NT2/D1 (cell line): ENCODE results near the gene TP53I3.
"Not testable (repeated sequence)": the region's sequence is repeated elsewhere in the genome, so short reads cannot be mapped to it uniquely, and the experiment has no call there.

Experiments used
- DNase-seq: peaks from one replicate; pipeline ENCODE4 v3.0.0-alpha.2; 2011; ENCODE audit warnings: low read depth, low spot score
- H3K27me3 ChIP-seq: 2 replicates; pipeline ENCODE4 v1.6.0; 2011; ENCODE audit warnings: mild to moderate bottlenecking; ENCODE audit not compliant: insufficient read length, insufficient read depth
- H3K36me3 ChIP-seq: 2 replicates; pipeline ENCODE4 v1.6.1; 2011; ENCODE audit warnings: mild to moderate bottlenecking, low read length, mixed read lengths; ENCODE audit not compliant: insufficient read depth, insufficient read length
- H3K4me1 ChIP-seq: 2 replicates; pipeline ENCODE4 v1.5.1; 2011; ENCODE audit not compliant: insufficient read depth, insufficient read length
- H3K4me3 ChIP-seq: 2 replicates; pipeline ENCODE4 v1.5.1; 2011; ENCODE audit warnings: low read depth; ENCODE audit not compliant: insufficient read length
- H3K9ac ChIP-seq: 2 replicates; pipeline ENCODE4 v1.6.0; 2011; ENCODE audit warnings: low read depth; ENCODE audit not compliant: insufficient read length
- H3K9me3 ChIP-seq: 2 replicates; pipeline ENCODE4 v1.5.1; 2011; ENCODE audit warnings: mild to moderate bottlenecking, low read length; ENCODE audit not compliant: insufficient read depth
- SUZ12 ChIP-seq: IDR thresholded peaks from 2 replicates; pipeline ENCODE4 v1.6.1; 2011; ENCODE audit not compliant: insufficient read length, insufficient read depth; ENCODE audit errors: extremely low read depth
- YY1 ChIP-seq: IDR thresholded peaks from 2 replicates; pipeline ENCODE4 v1.6.1; 2011; ENCODE audit not compliant: insufficient read length, insufficient read depth
- ZNF274 ChIP-seq: IDR thresholded peaks from 2 replicates; pipeline ENCODE4 v1.6.1; 2011; ENCODE audit warnings: mild to moderate bottlenecking, low read depth, low read length

The TP53I3 gene

DNA sequence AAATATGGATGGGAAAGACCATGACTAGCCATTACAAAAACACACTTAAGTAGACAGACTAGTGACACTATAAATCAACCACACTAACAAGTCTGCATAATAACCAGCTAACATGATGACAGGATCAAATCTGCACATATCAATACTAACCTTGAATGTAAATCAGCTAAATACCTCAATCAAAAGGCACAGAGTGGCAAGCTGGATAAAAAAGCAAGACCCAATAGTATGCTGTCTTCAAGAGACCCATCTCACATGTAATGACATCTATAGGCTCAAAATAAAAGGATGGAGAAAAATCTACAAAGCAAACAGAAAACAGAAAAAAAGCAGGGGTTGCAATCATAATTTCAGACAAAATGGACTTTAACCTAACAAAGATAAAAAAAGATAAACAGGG is 22.2 kb upstream of the TP53I3 start:
- no peaks in the 10 kb centered on the region for H3K36me3 ChIP-seq
- no peak overlapping the region for H3K4me3 ChIP-seq
- no peak for TF ChIP-seq YY1
- TF ChIP-seq SUZ12 = no peak
- no peak for DNase-seq
- H3K9ac ChIP-seq = no peak overlapping the region
- no peaks in the 10 kb centered on the region for H3K9me3 ChIP-seq
- H3K4me1 ChIP-seq = no peaks in the 10 kb centered on the region
- no peaks in the 10 kb centered on the region for H3K27me3 ChIP-seq

DNA sequence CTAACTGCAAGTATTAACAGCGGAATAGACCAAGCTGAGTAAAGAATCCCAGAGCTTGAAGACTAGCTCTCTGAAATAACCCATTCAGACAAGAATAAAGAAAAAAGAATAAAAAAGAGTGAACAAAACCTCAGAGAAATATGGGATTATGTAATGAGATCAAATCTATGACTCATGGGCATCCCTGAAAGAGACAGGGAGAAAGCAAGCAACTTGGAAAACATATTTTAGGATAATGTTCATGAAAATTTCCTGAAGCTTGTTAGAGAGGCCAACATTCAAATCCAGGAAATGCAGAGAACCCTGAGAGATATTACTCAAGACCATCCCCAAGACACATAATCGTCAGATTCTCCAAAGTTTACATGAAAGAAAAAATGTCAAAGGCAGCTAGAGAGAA is 21.2 kb upstream of the TP53I3 start:
- H3K4me1 ChIP-seq = no peaks in the 10 kb centered on the region
- H3K4me3 ChIP-seq = no peak overlapping the region
- no peak for TF ChIP-seq SUZ12
- no peak for TF ChIP-seq YY1
- no peak for TF ChIP-seq ZNF274
- H3K9ac ChIP-seq = no peak overlapping the region
- no peaks in the 10 kb centered on the region for H3K9me3 ChIP-seq
- H3K27me3 ChIP-seq = no peaks in the 10 kb centered on the region
- no peaks in the 10 kb centered on the region for H3K36me3 ChIP-seq
- DNase-seq = no peak

DNA sequence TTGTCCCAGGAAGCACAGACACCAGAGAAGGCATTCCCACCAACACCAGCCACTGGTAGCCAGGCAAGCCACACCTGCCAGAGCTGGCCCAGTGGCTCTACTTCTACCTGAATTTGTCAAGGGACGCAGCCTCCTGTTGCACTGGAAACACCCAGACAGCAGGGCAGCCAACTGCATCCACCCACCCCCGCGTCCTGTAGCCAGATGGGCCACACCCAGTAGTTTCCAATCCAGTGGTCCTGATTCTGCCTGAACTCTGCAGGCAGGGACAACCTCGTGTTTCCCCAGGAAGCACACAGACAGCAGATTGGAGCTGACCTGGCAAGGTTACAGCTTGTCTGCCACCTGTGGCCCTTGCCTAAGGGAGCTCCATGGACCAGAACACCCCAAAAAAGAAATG is 20.3 kb upstream of the TP53I3 start:
- no peaks in the 10 kb centered on the region for H3K36me3 ChIP-seq
- H3K4me3 ChIP-seq = no peak overlapping the region
- H3K9ac ChIP-seq = no peak overlapping the region
- H3K27me3 ChIP-seq = no peaks in the 10 kb centered on the region
- DNase-seq = no peak
- no peak for TF ChIP-seq ZNF274
- TF ChIP-seq SUZ12 = no peak
- no peak for TF ChIP-seq YY1
- H3K9me3 ChIP-seq = no peaks in the 10 kb centered on the region
- H3K4me1 ChIP-seq = no peaks in the 10 kb centered on the region

DNA sequence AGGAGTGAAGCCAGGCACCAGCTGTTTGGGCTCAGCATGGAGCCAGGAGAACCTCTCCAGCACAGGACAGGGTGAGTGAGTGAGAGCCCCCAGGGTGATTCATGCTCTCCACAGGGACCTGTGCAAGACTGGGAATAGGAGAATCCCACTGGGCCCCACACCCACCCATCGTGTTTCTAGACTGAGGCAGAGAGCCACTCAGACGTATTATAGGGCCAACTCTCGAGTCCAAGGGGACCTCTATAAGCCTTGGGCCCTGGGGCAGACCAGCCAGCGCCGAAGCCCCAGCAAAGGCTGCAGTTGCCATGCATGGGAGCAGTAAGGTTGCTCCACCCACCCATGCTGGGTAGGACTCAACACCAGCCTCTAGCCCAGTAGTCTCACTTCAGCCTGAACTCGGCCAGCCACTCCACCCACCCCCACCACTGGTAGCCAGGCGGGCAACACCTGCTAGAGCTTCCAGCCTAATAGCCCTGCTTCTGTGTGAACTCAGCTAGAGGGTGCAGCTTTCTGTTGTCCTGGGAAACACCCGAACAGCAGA is 19.5 kb upstream of the TP53I3 start:
- no peaks in the 10 kb centered on the region for H3K9me3 ChIP-seq
- no peaks in the 10 kb centered on the region for H3K27me3 ChIP-seq
- H3K4me1 ChIP-seq = no peaks in the 10 kb centered on the region
- TF ChIP-seq ZNF274 = no peak
- TF ChIP-seq SUZ12 = no peak
- TF ChIP-seq YY1 = no peak
- no peak overlapping the region for H3K4me3 ChIP-seq
- H3K36me3 ChIP-seq = no peaks in the 10 kb centered on the region
- no peak for DNase-seq
- no peak overlapping the region for H3K9ac ChIP-seq

DNA sequence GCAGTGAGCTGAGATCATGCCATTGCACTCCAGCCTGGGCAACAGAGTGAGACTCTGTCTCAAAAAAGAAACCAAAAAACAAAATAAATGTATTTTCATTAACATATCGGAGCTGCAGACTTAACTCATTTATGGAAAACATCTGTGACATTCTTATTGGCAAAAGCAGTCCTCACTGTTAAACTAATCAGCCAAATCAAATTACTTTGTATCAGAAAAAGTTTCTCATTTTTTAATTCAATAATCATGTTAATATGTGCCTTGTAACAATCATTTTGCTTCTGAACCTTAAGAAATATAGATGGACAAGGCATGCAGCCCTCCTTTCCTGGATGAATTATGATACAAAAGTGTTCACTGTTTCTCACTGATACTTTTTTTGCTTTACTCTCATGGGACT is 18.0 kb upstream of the TP53I3 start:
- no peak overlapping the region for H3K4me3 ChIP-seq
- no peaks in the 10 kb centered on the region for H3K27me3 ChIP-seq
- no peaks in the 10 kb centered on the region for H3K36me3 ChIP-seq
- DNase-seq = no peak
- no peaks in the 10 kb centered on the region for H3K4me1 ChIP-seq
- no peaks in the 10 kb centered on the region for H3K9me3 ChIP-seq
- no peak for TF ChIP-seq ZNF274
- no peak for TF ChIP-seq YY1
- TF ChIP-seq SUZ12 = no peak
- H3K9ac ChIP-seq = no peak overlapping the region

DNA sequence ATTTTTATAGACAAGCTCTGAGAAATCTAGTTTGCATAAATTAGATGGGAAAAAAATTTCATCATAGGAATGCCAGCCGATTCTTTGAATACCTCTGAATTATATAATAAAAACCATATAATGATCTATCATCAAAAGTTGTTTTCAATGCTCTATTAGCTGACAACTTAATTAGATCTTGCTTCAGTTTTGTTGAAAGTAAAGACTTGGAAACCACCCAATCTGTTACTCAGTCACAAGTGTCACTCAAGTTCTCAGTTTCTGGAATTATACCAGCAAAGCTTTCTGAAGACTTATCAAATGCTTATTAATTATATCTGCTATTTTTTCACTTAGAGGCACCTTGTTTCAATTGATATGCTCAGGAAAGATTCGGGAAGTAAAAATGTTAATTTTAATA is 17.4 kb upstream of the TP53I3 start:
- no peak overlapping the region for H3K9ac ChIP-seq
- H3K27me3 ChIP-seq = no peaks in the 10 kb centered on the region
- no peaks in the 10 kb centered on the region for H3K9me3 ChIP-seq
- H3K36me3 ChIP-seq = no peaks in the 10 kb centered on the region
- no peak for TF ChIP-seq YY1
- TF ChIP-seq ZNF274 = no peak
- no peak for TF ChIP-seq SUZ12
- no peak overlapping the region for H3K4me3 ChIP-seq
- no peaks in the 10 kb centered on the region for H3K4me1 ChIP-seq
- DNase-seq = no peak

DNA sequence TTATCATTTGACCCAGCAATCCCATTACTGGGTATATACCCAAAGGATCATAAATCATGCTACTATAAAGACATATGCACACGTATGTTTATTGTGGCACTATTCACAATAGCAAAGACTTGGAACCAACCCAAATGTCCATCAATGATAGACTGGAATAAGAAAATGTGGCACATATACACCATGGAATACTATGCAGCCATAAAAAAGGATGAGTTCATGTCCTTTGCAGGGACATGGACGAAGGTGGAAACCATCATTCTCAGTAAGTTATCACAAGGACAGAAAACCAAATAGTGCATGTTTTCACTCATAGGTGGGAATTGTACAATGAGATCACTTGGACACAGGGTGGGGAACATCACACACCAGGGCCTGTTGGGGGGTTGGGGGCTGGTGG is 16.1 kb upstream of the TP53I3 start:
- not testable (repeated sequence) for H3K9me3 ChIP-seq, H3K36me3 ChIP-seq, H3K4me1 ChIP-seq, H3K4me3 ChIP-seq, H3K9ac ChIP-seq, H3K27me3 ChIP-seq, DNase-seq

DNA sequence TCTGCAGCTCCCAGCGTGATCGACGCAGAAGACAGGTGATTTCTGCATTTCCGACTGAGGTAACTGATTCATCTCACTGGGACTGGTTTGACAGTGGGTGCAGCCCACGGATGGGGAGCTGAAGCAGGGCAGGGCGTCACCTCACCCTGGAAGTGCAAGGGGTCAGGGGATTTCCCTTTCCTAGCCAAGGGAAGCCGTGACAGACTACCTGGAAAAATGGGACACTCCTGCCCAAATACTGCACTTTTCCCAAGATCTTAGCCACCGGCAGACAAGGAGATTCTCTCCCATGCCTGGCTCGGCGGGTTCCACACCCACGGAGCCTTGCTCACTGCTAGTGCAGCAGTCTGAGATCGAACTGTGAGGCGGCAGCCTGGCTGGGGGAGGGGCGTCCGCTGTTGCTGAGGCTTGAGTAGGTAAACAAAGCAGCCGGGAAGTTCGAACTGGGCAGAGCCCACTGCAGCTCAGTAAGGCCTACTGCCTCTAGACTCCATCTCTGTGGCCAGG is 10.6 kb upstream of the TP53I3 start:
- H3K36me3 ChIP-seq, H3K27me3 ChIP-seq, H3K9ac ChIP-seq, H3K9me3 ChIP-seq, H3K4me1 ChIP-seq, H3K4me3 ChIP-seq: not testable (repeated sequence)
- peak; percentile 32 for DNase-seq

DNA sequence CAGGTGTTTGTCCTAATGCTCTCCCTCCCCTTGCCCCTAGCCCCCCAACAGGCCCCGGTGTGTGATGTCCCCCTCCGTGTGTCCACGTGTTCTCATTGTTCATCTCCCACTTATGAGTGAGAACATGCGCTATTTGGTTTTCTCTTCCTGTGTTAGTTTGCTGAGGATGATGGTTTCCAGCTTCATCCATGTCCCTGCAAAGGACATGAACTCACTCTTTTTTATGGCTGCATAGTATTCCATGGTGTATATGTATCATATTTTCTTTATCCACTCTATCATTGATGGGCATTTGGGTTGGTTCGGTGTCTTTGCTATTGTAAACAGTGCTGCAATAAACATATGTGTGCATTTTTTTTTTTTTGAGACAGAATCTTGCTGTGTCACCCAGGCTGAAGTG is 8.6 kb upstream of the TP53I3 start:
- H3K9me3 ChIP-seq, DNase-seq, H3K36me3 ChIP-seq, H3K27me3 ChIP-seq, H3K4me3 ChIP-seq, H3K9ac ChIP-seq, H3K4me1 ChIP-seq: not testable (repeated sequence)
